K562 (cell line): ENCODE data around the gene SLC7A14. TPM values are rescaled to one million over a fixed set of nuclear protein-coding genes. Genes with fewer than 3 reads are reported as not detected.

Experiments used
- ATAC-seq: fragments of 200-7000 bp; cut with Tn5 transposase; 3 replicates; pipeline ENCODE4 v1.9.1; 2020; ENCODE audit warnings: moderate library complexity
- BruUV-seq: library from RNA; stranded (reverse); fragments of 400-500 nt; replicated peaks from 2 replicates; lab custom pipeline; 2021; lab: Mats Ljungman, UMichigan
- CTCF ChIA-PET: fragments of 300-600 bp; formaldehyde crosslinking; extraction: SDS; loops from one replicate; lab custom pipeline; 2021; ENCODE audit warnings: low intra/inter-chr PET ratio; lab: Yijun Ruan, JAX
- POLR2A ChIA-PET: fragments of 300-600, 350-650 bp; sonication (Branson Sonifier 250); formaldehyde crosslinking; extraction: SDS; loops from one replicate; lab custom pipeline; 2021; ENCODE audit warnings: antibody characterized with exemption, inconsistent platforms; lab: Yijun Ruan, JAX
- DNase-seq, 4 experiments: peaks; one replicate each; pipeline versions ENCODE4 v3.0.0 to v3.0.0-alpha.2; 2011 to 2018; ENCODE audit warnings: low spot score in 3 of 4, mixed read lengths in 3 of 4; ENCODE audit errors: extremely low read depth in 1 of 4
- FAIRE-seq: peaks from 2 replicates; lab custom pipeline; 2011; peaks lifted over from hg19 to GRCh38; lab: Jason Lieb, UNC
- H2AFZ ChIP-seq: 2 replicates; pipeline ENCODE4 v1.6.0; 2011; ENCODE audit warnings: low read depth, low read length, control low read depth, inconsistent platforms
- H3K27ac ChIP-seq: fragments of 200-600 bp; 3 replicates; pipeline ENCODE4 v1.8.0; 2011; ENCODE audit warnings: low read depth, mild to moderate bottlenecking, control low read depth, inconsistent platforms, low read length, moderate library complexity, mixed read lengths; ENCODE audit errors: extremely low read depth
- H3K27me3 ChIP-seq, 2 experiments: fragments of 300-600 bp in 1 of 2; 2 replicates in 1 of 2; 3 replicates in 1 of 2; pipeline versions ENCODE4 v1.6.0 to v1.8.0; 2011; ENCODE audit warnings: inconsistent platforms in 2 of 2, low read length in 2 of 2, mild to moderate bottlenecking in 1 of 2, mixed read lengths in 1 of 2, moderate library complexity in 1 of 2; ENCODE audit not compliant: control insufficient read depth in 2 of 2, insufficient read depth in 2 of 2
- H3K36me3 ChIP-seq: fragments of 300-600 bp; 3 replicates; pipeline ENCODE4 v1.8.0; 2011; ENCODE audit warnings: mild to moderate bottlenecking, low read length, inconsistent platforms; ENCODE audit not compliant: control insufficient read depth, insufficient read depth
- H3K4me1 ChIP-seq, 2 experiments: fragments of 200-600 bp in 1 of 2; replicated peaks in 1 of 2; 2 replicates in 1 of 2; 3 replicates in 1 of 2; pipeline versions ENCODE4 v1.5.1 to v1.8.0; 2011; ENCODE audit warnings: inconsistent platforms in 2 of 2, low read length in 2 of 2, mild to moderate bottlenecking in 1 of 2, mixed read lengths in 1 of 2, moderate library complexity in 1 of 2; ENCODE audit not compliant: control insufficient read depth in 2 of 2, insufficient read depth in 2 of 2
- H3K4me2 ChIP-seq: 2 replicates; pipeline ENCODE4 v1.6.1; 2011; ENCODE audit warnings: low read length, control low read depth, inconsistent platforms, mixed read lengths; ENCODE audit not compliant: insufficient read depth
- H3K4me3 ChIP-seq: fragments of 200-600 bp; sonication (generic), shearing (Covaris generic); 2 replicates; pipeline ENCODE4 v1.5.1; 2016; ENCODE audit warnings: control low read depth, inconsistent platforms
- H3K79me2 ChIP-seq: fragments of 200-600 bp; 3 replicates; pipeline ENCODE4 v1.8.0; 2011; ENCODE audit warnings: low read length, inconsistent platforms; ENCODE audit not compliant: control insufficient read depth, insufficient read depth
- H3K9ac ChIP-seq, 2 experiments: 2 replicates each; pipeline versions ENCODE4 v1.6.0 to v1.6.1; 2011; ENCODE audit warnings: low read depth in 2 of 2, low read length in 2 of 2, control low read depth in 1 of 2, inconsistent platforms in 1 of 2, mild to moderate bottlenecking in 1 of 2, mixed read lengths in 1 of 2; ENCODE audit not compliant: insufficient read depth in 1 of 2
- H3K9me1 ChIP-seq: one replicate; pipeline ENCODE4 v1.6.0; 2011; ENCODE audit warnings: inconsistent platforms, mild to moderate bottlenecking, low read length, moderate library complexity; ENCODE audit not compliant: control insufficient read depth, insufficient read depth
- H3K9me3 ChIP-seq: replicated peaks from 2 replicates; pipeline ENCODE4 v1.5.1; 2011; ENCODE audit warnings: low read depth, low read length, inconsistent platforms; ENCODE audit not compliant: control insufficient read depth, insufficient read depth
- H4K20me1 ChIP-seq: replicated peaks from 2 replicates; pipeline ENCODE4 v1.6.1; 2011; ENCODE audit warnings: low read length, inconsistent platforms, mixed read lengths; ENCODE audit not compliant: control insufficient read depth, insufficient read depth
- MEF2D ChIP-seq: conservative IDR thresholded peaks from 2 replicates; pipeline ENCODE4 v1.6.1; 2016; ENCODE audit warnings: low read depth, missing genetic modification characterization, missing compliant biosample characterization
- RBFOX2 ChIP-seq: fragments of 200-400 bp; formaldehyde crosslinking; IDR thresholded peaks from 2 replicates; pipeline ENCODE4 v1.6.1; 2017; ENCODE audit warnings: low read depth, mild to moderate bottlenecking, low read length, moderate library complexity
- REST ChIP-seq, 2 experiments: fragments of 450-650 bp; formaldehyde crosslinking in 1 of 2; IDR thresholded peaks; 2 replicates each; pipeline versions ENCODE4 v1.4.0 to v1.6.1; 2014 to 2020; ENCODE audit warnings: mild to moderate bottlenecking in 2 of 2, borderline replicate concordance in 1 of 2, low read depth in 1 of 2
- in situ Hi-C: fragments of 300-500 bp; cut with MboI; formaldehyde crosslinking; loops from 4 replicates; pipeline ENCODE4 v1.15.0; 2018; ENCODE audit warnings: inconsistent platforms, mixed read lengths
- intact Hi-C: fragments of 100-400 bp; cut with micrococcal nuclease; formaldehyde crosslinking; loops from 2 replicates; pipeline ENCODE4 v1.14.2; 2022
- polyA plus RNA-seq, 8 experiments: library from polyadenylated mRNA; depleted of rRNA in 4 of 8; stranded (reverse) in 5 of 8; unstranded in 3 of 8; fragments of >200 nt; fragmentation: Nextera tagmentation in 2 of 8; fragmentation: Illumina TruSeq in 1 of 8; extraction: Ambion mirVana in 2 of 8; extraction: Trizol in 1 of 8; gene quantifications; 2 replicates each; pipeline versions ENCODE4 v1.2.1 to v1.2.3, GENCODE V29; 2011 to 2014; ENCODE audit warnings: inconsistent platforms in 1 of 8, missing spikeins in 1 of 8
- total RNA-seq, 7 experiments: library from RNA; depleted of rRNA in 6 of 7; stranded (reverse); fragments of >200 nt in 6 of 7; fragmentation: Illumina TruSeq in 2 of 7; extraction: Trizol in 2 of 7; gene quantifications; 2 replicates each; pipeline versions ENCODE4 v1.2.1 to v1.2.3, GENCODE V29; 2011 to 2021; ENCODE audit warnings: low replicate concordance in 1 of 7

The SLC7A14 gene
- total and polyA plus RNA-seq, 9 of the 15 experiments (the other 6 are each of a cell fraction or from before 2014, with no cell fraction given), result not detected

- no peak overlapping the region for H3K4me3 ChIP-seq
- intact Hi-C loops (no loop called here), in situ Hi-C loops (no loop called here)
- H3K4me2 ChIP-seq, result no peak overlapping the region
- H3K79me2 ChIP-seq, result no peaks in the 10 kb centered on the region
- TF ChIP-seq REST (IDR thresholded peaks at IDR 0.05; ENCODE audit: borderline replicate concordance) (no peak), REST (CRISPR knock-in tag; IDR thresholded peaks at IDR 0.05; ENCODE audit: low read depth) (no peak), RBFOX2 (no peak), MEF2D (tag) (peak; percentile 55; the same call in 1 of the 2 replicates)
- no peaks in the 10 kb centered on the region for H4K20me1 ChIP-seq
- ATAC-seq (no peak), FAIRE-seq (no peak), DNase-seq (no peak)
- no peak overlapping the region for H3K9ac ChIP-seq
- BruUV-seq, result no TSS peak
- no peaks in the 10 kb centered on the region for H3K36me3 ChIP-seq
- no peak overlapping the region for H2AFZ ChIP-seq
- no peaks in the 10 kb centered on the region for H3K9me1 ChIP-seq
- POLR2A ChIA-PET, result no interaction called here
- no peaks in the 10 kb centered on the region for H3K9me3 ChIP-seq
- H3K4me1 ChIP-seq, result no peaks in the 10 kb centered on the region
- CTCF ChIA-PET, result no interaction called here
- H3K27me3 ChIP-seq, result no peaks in the 10 kb centered on the region
- H3K27ac ChIP-seq, result no peak overlapping the region
Measured at GRCh38 chr3:170598091-170598502, 12.2 kb upstream of the SLC7A14 start.
